Left lung (tissue), 10 donors: Measurements from ENCODE around the gene ZHX3. TPM values are rescaled to one million over a fixed set of nuclear protein-coding genes. Genes with fewer than 3 reads are reported as not detected.
"Not testable (repeated sequence)": the region's sequence is repeated elsewhere in the genome, so short reads cannot be mapped to it uniquely, and the experiment has no call there.

Source experiments
- ATAC-seq: fragments of 200-7000 bp; cut with Tn5 transposase; one replicate; pipeline ENCODE4 v1.9.1; 2020; ENCODE audit warnings: moderate library complexity
- DNase-seq, 4 donors: peaks; one replicate each; pipeline ENCODE4 v3.0.0-alpha.2; 2013 to 2020
- H3K27ac ChIP-seq, 2 donors: fragments of 200-600 bp; sonication (generic) in 1 of 2; one replicate each; pipeline versions ENCODE4 v1.5.0 to v1.8.0; 2020 to 2021
- H3K27me3 ChIP-seq, 2 donors: fragments of 200-600 bp; sonication (generic) in 1 of 2; one replicate each; pipeline versions ENCODE4 v1.5.0 to v1.8.0; 2020 to 2021
- H3K36me3 ChIP-seq, 2 donors: fragments of 200-600 bp; sonication (generic) in 1 of 2; one replicate each; pipeline versions ENCODE4 v1.5.0 to v1.8.0; 2020 to 2021
- H3K4me1 ChIP-seq, 2 donors: fragments of 200-600 bp; one replicate each; pipeline ENCODE4 v1.8.0; 2021
- H3K4me3 ChIP-seq, 2 donors: fragments of 200-600 bp; sonication (generic) in 1 of 2; one replicate each; pipeline versions ENCODE4 v1.5.0 to v1.8.0; 2020 to 2021; ENCODE audit warnings: mild to moderate bottlenecking in 1 of 2
- H3K9me3 ChIP-seq, 2 donors: fragments of 200-600 bp; sonication (generic) in 1 of 2; one replicate each; pipeline versions ENCODE4 v1.5.0 to v1.8.0; 2020 to 2021
- intact Hi-C, 2 donors: fragments of 100-400 bp; cut with DNase I; formaldehyde crosslinking; loops; one replicate each; pipeline versions ENCODE4 v1.11.2 to v1.14.2; 2022
- polyA plus RNA-seq, 6 donors: library from polyadenylated mRNA; unstranded; fragments of 120-200 nt; gene quantifications; one replicate each; pipeline ENCODE4 v1.2.1, GENCODE V29; 2013; ENCODE audit not compliant: insufficient read length in 6 of 6
- total RNA-seq, 2 donors: library from RNA; stranded (reverse); fragmentation: NEBNext Ultra II Directional; extraction: Animal tissue kit (Norgen Biotek cat#: 25700); gene quantifications; one replicate each; pipeline ENCODE4 v1.2.1, GENCODE V29; 2021
- TF ChIP-seq, protein P1 (sequence below), 2 donors: fragments of 200-600 bp; sonication (generic) in 1 of 2; IDR thresholded peaks; one replicate each; pipeline versions ENCODE4 v1.5.0 to v1.8.0; 2021; ENCODE audit warnings: antibody characterized with exemption in 2 of 2
- donor health status: DM: no; HTN: yes; CAD: no.
- donor health status: DM: no; HTN: no; CAD: no.

Gene ZHX3
- total and polyA plus RNA-seq, 8 donors: 8.1 to 47.9 (median 11.2) TPM

DNA sequence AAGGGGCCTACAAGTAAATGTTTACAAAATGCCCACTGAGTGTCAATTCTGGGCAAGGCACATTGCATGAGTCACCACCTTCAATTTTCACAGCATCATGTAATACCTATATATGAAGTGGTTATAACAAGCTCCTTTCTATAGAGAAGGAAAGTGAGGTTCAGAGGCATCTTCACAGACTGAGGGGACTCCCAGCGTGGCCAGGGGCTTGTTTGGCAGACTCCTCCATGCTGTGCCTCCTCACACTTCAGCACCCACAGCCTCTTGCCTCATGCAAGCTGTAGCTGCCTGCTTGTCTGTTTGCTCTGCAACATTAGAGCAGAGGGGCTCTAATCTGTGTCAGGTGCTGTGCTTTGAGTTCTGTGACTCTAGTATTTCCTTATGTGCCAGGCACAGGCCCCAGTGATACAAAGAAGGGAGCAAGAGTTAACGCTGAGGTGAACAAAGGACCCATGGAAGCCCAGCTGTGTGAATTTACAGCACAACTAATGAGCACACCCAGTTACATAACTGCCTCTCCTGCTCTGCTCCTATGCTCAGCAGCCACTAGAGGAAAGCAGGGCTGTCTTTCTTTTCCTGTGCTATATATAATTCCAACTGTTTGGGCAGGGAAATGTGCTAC is 72.3 kb downstream of the ZHX3 start:
- Histone ChIP-seq H3K9me3 (no peaks in the 10 kb centered on the region), H3K4me1 (peaks cover 33% of the 10 kb centered on the region in 2 donors), H3K27ac (peak overlapping the region; percentile 5 to 42), H3K36me3 (no peaks in the 10 kb centered on the region), H3K27me3 (no peaks in the 10 kb centered on the region), H3K4me3 (no peak overlapping the region)
- ATAC-seq (peak; percentile 33), DNase-seq (no peak)
- intact Hi-C loops: no loop called here
- TF ChIP-seq, protein P1, sequence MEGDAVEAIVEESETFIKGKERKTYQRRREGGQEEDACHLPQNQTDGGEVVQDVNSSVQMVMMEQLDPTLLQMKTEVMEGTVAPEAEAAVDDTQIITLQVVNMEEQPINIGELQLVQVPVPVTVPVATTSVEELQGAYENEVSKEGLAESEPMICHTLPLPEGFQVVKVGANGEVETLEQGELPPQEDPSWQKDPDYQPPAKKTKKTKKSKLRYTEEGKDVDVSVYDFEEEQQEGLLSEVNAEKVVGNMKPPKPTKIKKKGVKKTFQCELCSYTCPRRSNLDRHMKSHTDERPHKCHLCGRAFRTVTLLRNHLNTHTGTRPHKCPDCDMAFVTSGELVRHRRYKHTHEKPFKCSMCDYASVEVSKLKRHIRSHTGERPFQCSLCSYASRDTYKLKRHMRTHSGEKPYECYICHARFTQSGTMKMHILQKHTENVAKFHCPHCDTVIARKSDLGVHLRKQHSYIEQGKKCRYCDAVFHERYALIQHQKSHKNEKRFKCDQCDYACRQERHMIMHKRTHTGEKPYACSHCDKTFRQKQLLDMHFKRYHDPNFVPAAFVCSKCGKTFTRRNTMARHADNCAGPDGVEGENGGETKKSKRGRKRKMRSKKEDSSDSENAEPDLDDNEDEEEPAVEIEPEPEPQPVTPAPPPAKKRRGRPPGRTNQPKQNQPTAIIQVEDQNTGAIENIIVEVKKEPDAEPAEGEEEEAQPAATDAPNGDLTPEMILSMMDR (IDR thresholded peaks at IDR 0.05): no peak

DNA sequence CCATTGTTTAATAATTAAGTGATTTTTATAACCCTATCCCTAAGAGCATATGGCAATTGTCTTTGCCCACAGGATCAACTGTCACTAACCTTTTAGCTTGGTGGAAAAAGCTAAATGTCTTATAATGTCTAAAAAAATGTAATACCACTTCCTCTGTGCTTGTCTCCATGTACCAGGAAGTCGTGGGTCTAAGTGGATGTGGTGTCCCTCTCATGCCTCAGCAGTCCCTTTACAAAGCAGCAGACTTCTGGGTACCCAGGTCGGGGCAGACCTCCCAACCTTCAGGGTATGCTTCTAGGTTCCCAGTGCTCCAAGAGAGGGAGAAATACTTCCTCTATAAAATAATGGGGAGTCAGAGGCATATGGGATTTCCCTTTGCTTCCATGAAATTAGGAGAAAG is 74.7 kb downstream of the ZHX3 start:
- Histone ChIP-seq H3K36me3 (no peaks in the 10 kb centered on the region), H3K4me1 (peaks cover 16 to 22% of the 10 kb centered on the region in 2 donors), H3K27ac (no peak overlapping the region), H3K9me3 (no peaks in the 10 kb centered on the region), H3K4me3 (no peak overlapping the region), H3K27me3 (no peaks in the 10 kb centered on the region)
- no peak for DNase-seq
- TF ChIP-seq, protein P1 (IDR thresholded peaks at IDR 0.05): no peak
- intact Hi-C loops: no loop called here
- no peak for ATAC-seq

DNA sequence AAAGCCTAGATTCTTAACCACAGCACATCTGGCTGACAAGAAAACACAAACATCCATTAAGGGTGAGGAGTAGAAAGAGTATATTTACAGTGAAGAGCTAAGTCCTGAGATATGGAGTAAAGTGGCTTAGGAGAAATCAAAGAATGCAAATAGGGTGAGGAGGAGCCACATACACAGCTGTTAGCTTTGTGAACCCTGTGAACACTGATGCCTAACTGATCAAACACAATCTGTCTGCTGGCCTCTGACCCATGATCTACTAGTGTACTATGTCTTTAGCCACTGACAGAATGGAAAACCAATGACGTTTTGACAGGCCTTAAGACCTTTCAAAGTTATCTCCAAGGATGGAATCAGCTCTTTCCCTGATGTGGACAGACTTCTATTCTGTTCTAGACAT is 75.2 kb downstream of the ZHX3 start:
- Histone ChIP-seq H3K27ac (no peak overlapping the region), H3K36me3 (no peaks in the 10 kb centered on the region), H3K9me3 (no peaks in the 10 kb centered on the region), H3K4me1 (peaks cover 14 to 17% of the 10 kb centered on the region in 2 donors), H3K4me3 (no peak overlapping the region), H3K27me3 (no peaks in the 10 kb centered on the region)
- DNase-seq (no peak), ATAC-seq (no peak)
- intact Hi-C loops: no loop called here
- TF ChIP-seq, protein P1 (IDR thresholded peaks at IDR 0.05): no peak

DNA sequence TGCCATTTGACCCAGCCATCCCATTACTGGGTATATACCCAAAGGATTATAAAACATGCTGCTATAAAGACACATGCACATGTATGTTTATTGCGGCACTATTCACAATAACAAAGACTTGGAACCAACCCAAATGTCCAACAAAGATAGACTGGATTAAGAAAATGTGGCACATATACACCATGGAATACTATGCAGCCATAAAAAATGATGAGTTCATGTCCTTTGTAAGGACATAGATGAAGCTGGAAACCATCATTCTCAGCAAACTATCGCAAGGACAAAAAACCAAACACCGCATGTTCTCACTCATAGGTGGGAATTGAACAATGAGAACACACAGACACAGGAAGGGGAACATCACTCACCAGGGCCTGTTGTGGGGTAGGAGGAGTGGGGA is 80.3 kb downstream of the ZHX3 start:
- ATAC-seq, H3K27me3 ChIP-seq, intact Hi-C loops, H3K36me3 ChIP-seq, DNase-seq, H3K27ac ChIP-seq, H3K4me3 ChIP-seq, H3K9me3 ChIP-seq: not testable (repeated sequence)
- peaks cover 9 to 21% of the 10 kb centered on the region in 2 donors for H3K4me1 ChIP-seq

DNA sequence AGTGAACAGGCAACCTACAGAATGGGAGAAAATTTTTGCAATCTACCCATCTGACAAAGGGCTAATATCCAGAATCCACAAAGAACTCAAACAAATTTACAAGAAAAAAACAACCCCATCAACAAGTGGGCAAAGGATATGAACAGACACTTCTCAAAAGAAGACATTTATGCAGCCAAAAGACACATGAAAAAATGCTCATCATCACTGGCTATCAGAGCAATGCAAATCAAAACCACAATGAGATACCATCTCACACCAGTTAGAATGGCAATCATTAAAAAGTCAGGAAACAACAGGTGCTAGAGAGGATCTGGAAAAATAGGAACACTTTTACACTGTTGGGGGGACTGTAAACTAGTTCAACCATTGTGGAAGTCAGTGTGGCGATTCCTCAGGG is 80.7 kb downstream of the ZHX3 start:
- H3K4me3 ChIP-seq, intact Hi-C loops, H3K27me3 ChIP-seq, ATAC-seq, H3K9me3 ChIP-seq, H3K36me3 ChIP-seq, DNase-seq, H3K27ac ChIP-seq: not testable (repeated sequence)
- peaks cover 13 to 25% of the 10 kb centered on the region in 2 donors for H3K4me1 ChIP-seq

DNA sequence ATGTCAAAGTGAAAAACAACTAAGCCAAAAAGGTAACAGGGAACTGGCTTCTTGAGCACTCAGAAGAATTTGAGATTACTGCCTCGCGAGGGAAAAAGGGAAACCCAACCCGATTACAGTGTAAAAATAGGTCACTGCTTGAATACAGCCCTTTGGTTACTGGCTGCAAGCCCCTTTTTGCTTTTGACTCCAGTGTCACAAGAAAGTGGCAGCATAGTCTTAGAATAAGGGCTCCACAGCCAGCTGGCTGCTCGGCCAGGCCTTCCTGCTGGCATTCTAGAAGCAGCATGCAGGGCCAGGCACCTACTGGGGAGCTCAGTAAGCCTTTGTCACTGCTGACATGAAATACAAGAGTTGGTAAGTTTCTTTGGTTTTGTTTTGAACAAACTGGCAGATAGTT is 83.0 kb downstream of the ZHX3 start:
- H3K27ac ChIP-seq: peak overlapping the region; percentile 1 to 33
- H3K27me3 ChIP-seq: no peaks in the 10 kb centered on the region
- H3K4me1 ChIP-seq: peaks cover 14 to 26% of the 10 kb centered on the region in 2 donors
- ATAC-seq (no peak), DNase-seq (no peak)
- no peak overlapping the region for H3K4me3 ChIP-seq
- intact Hi-C loops: no loop called here
- no peaks in the 10 kb centered on the region for H3K36me3 ChIP-seq
- TF ChIP-seq, protein P1 (IDR thresholded peaks at IDR 0.05): no peak
- H3K9me3 ChIP-seq: no peaks in the 10 kb centered on the region
